ENCODE data around the gene PSMD12.
"Not testable (repeated sequence)": the region's sequence is repeated elsewhere in the genome, so short reads cannot be mapped to it uniquely, and the experiment has no call there.

Gene PSMD12

DNA sequence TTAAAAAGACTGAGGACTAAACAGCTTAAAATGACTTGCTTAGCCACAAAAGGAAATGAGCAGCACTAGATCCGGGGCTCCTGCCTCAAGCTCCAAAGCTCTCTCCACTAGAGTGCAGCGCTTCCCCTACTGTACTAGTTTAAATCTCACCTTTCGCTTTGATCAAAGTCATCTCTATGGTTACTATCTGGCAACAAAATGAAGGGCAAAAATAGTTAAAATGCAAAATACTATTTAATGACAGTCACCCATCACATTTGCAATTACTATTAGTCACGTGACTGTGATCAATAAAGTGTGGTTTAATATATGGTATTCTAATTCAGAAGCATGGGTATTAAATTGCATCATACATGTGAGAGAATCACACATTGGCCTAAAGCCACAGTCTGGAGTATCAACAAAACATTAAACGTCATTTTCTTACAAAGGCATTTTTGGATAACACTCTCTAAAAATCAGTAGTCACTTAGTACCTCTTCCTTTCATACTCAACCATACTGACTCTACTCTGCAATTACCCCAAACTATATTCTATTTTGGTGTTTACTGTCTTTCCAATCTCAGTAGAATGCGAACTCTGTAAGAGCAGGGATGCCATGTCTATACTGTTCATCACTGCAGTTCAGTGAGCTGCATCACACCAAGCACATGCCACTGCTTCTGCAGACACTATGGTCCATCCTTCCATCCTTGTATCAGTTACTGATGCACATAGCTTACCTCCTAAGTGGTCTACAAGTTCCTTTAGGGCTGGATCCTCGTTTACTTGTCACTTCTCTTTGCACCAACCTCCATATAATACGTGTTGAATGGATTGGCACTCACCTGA lies 6.2 kb downstream of the PSMD12 start:
- in situ Hi-C loops (cut with HindIII; ENCODE audit: low sequenced_read_pairs) = no loop called here

DNA sequence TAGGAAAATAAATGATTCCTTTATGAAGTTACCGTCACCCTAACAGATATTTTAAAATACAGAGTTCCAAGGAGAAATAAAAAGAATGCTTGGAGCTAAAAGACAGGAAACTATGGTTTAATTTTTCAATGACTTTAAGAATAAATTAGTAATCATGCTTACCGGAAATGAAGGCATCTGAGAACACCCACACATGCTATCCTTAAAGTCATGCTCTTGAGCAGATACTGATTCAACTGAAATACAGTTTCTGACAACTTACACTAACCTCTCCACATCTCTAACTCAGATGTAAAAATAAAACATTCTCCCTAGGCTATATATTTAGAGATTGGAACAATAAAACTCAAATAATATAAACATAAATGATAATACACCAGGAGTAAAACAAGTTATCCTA lies 7.8 kb downstream of the PSMD12 start:
- in situ Hi-C loops (cut with HindIII; ENCODE audit: low sequenced_read_pairs) = no loop called here

DNA sequence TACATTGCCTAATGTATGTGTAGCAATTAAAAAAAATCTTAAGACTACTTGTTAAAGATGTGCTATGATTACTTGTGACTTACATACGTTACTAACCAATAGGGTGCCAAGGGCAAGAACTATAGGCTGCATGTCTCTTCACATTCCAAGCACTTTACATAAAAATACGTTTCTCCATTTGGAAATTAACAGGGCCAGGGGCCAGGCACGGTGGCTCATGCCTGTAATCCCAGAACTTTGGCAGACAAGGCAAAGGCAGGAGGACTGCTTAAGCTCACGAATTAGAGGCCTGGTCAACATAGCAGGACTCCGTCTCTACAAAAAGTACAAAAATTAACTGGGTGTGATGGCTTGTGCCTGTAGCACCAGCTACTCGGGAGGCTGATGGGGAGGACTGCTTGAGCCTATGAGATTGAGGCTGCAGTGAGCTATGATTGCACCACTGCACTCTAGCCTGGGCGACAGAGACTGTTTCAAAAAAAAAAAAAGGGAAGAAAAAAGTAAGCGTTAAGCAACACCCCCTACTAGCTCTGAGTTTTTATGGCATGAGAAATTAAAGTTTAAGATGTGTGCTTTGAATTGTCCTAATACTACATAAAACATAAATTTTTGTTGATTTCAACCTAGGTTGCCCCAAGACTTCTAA lies 12.3 kb downstream of the PSMD12 start:
- in situ Hi-C loops (cut with HindIII; ENCODE audit: low sequenced_read_pairs) = no loop called here

DNA sequence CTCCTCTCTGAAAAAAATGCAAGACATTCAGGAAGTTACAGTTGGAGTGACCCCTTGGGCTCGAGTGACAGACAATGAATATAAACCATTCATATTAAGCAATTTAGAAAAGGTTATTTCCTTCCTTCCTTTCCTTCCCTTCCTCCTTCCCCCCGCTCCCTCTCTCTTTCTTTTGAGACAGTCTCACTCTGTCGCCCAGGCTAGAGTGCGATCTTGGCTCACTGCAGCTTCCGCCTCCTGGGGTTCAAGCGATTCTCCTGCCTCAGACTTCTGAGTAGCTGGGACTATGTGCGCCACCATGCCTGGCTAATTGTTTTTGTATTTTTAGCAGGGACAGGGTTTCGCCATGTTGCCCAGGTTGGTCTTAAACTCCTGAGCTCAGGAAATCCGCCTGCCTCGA lies 13.2 kb downstream of the PSMD12 start:
- in situ Hi-C loops (cut with HindIII; ENCODE audit: low sequenced_read_pairs) = no loop called here

DNA sequence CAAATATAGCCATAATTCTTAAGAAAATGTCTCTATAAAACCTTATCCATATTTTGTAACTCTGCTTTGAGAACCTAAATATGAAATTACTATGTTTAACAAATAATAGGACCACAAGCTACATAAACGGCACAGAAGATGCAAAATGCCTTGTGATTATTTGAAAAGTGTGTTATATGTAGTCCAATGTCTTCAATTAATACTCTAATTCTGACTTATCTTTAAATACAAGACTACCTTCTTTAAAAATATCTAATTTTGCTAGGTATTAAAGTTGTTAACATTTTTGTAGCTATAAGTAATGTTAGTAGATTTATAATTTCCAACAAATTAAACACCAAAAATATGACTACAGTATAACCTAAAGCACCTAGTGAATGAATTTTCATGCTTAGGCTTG lies 17.0 kb downstream of the PSMD12 start:
- in situ Hi-C loops (cut with HindIII; ENCODE audit: low sequenced_read_pairs) = no loop called here

DNA sequence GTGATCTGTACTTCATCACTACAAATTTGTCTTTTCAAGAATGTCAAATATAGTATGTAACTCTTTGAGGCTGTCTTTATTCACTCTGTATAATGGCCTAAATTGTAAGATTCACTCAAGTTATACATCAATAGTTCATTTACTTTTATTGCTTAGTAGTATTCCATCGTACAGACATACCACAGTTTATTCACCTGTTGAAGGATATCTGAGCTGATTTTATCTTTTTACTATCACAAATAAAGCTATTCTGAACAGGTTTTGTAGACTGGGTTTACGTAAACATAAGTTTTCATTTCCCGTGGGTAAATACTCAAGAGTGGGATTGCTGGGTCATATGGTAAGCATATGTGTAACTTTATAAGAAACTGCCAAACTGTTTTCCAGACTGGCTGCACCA lies 18.6 kb downstream of the PSMD12 start:
- in situ Hi-C loops (cut with HindIII; ENCODE audit: low sequenced_read_pairs) = no loop called here

DNA sequence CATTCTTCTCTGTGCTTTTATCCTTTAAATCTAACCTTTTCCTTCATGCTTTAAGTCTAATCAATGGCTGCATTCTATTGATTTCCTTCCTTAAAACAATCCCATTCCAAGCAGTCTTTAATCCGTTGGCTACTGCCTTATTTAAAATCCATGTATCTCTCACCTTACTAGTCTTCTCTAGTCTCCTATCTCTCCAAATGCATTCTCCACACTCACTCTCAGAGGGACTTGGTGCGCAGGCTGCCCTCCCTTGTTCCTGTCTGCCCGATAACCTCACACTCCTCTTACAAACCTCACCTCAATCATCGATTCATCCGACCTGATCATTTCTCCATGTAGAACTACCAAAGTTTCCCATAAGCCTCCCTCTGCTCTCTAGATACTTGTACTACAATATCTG lies 23.1 kb downstream of the PSMD12 start:
- in situ Hi-C loops (cut with HindIII; ENCODE audit: low sequenced_read_pairs) = no loop called here

DNA sequence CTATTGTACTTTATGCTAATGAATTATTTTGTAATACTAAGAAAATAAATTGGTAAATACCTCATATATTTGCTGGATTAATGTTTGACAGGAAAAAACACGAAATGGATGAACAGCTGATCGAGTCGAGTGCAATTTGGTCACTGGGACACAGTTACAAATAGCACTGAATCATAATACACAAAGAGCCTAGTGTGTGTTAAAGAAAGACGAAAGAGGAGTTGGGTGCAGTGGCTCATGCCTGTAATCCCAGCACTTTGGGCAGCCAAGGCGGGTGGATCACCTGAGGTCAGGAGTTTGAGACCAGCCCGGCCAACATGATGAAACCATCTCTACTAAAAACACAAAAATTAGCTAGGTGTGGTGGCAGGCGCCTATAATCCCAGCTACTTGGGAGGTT lies 28.0 kb downstream of the PSMD12 start:
- in situ Hi-C loops (cut with HindIII; ENCODE audit: low sequenced_read_pairs) = not testable (repeated sequence)

DNA sequence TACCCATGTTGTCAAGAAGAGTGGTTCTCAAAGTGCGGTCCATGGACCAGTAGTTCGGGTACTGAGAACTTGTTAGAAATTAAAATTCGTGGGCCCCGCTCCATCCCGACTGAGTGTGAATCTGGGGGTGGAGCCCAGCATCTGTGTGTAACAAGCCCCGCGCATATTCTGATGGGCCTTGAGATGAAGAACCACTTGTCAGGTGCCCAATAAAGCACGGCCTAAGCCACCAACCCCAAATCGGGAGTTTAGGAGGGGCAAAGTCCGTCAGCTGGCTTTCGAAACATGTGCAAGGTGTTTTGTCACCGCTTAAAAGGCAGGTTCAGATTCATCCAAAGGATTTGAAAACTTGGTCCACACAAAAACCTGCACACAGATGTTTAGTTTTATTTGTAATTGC lies 29.5 kb downstream of the PSMD12 start:
- in situ Hi-C loops (cut with HindIII; ENCODE audit: low sequenced_read_pairs) = no loop called here

DNA sequence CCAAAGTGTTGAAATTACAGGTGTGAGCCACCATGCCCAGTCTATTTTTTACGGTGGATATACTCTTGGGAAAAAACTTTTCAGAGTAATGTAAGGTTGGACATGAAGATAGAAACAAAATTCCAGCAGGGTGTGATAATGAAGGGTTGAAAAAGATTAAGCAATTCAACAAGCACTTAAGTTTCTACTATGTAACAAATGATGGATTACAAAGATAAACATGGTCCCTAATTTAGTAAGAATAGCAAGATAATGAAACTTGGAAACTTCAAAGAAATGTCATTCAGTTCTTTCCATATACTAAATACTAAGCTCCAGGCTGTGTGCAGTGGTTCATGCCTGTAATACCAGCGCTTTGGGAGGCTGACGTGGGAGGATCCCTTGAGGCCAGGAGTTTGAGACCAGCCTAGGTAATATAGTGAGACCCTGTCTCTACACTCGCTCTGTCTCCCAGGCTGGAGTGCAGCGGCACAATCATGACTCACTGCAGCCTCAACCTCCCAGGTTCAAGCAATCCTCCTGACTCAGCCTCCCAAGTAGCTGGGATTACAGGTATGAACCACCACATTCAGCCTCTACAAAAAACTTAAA lies 31.0 kb downstream of the PSMD12 start:
- in situ Hi-C loops (cut with HindIII; ENCODE audit: low sequenced_read_pairs) = no loop called here

DNA sequence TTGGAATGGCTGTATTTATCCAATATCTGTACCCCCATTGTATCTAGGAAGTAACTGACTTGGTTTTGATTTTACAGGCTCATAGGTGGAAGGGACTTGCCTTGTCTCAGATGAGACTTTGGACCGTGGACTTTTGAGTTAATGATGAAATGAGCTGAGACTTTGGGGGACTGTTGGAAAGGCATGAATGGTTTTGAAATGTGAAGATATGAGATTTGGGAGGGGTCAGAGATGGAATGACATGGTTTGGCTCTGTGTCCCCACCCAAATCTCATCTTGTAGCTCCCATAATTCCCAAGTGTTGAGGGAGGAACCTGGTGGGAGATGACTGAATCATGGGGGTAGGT lies 34.2 kb downstream of the PSMD12 start:
- in situ Hi-C loops (cut with HindIII; ENCODE audit: low sequenced_read_pairs) = not testable (repeated sequence)

DNA sequence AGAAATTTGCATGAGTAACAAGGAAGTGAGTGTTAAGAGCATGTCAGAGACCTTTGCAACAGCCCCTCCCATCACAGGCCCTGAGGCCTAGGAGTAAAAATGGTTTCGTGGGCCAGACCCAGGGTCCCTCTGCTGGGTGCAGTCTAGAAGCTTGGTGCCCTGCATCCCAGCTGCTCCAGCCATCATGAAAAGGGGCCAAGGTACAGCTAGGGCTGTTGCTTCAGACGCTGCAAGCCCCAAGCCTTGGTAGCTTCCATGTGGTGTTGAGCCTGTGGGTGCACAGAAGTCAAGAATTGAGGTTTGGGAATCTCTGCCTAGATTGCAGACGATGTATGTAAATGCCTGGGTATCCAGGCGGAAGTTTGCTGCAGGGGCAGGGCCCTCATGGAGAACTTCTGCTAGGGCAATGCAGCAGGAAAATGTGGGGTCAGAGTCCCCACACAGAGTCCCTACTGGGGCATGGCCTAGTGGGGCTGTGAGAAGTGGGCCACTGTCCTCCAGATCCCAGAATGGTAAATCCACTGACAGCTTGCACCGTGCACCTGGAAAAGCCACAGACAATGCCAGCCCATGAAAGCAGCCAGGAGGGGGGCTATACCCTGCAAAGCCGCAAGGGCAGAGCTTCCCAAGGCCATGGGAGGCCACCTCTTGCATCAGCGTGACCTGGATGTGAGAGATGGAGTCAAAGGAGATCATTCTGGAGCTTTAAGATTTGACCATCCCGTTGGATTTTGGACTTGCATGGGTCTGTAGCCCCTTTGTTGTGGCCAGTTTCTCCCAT lies 34.8 kb downstream of the PSMD12 start:
- in situ Hi-C loops (cut with HindIII; ENCODE audit: low sequenced_read_pairs) = not testable (repeated sequence)

DNA sequence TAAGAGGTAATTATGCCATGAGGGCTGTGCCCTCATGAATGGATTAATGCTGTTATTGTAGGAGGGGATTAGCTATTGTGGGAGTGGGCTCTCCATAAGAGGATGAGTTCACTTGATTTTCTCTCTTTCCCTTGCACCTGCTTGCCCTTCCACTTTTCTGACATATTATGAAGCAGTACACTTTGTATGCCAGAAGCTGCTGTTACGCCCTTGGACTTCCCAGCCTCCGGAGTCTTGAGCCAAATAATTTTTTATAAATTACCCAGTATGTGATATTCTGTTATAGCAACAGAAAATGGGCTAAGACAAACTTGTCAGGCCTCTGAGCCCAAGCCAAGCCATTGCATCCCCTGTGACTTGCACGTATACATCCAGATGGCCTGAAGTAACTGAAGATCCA lies 38.4 kb downstream of the PSMD12 start:
- in situ Hi-C loops (cut with HindIII; ENCODE audit: low sequenced_read_pairs) = no loop called here

DNA sequence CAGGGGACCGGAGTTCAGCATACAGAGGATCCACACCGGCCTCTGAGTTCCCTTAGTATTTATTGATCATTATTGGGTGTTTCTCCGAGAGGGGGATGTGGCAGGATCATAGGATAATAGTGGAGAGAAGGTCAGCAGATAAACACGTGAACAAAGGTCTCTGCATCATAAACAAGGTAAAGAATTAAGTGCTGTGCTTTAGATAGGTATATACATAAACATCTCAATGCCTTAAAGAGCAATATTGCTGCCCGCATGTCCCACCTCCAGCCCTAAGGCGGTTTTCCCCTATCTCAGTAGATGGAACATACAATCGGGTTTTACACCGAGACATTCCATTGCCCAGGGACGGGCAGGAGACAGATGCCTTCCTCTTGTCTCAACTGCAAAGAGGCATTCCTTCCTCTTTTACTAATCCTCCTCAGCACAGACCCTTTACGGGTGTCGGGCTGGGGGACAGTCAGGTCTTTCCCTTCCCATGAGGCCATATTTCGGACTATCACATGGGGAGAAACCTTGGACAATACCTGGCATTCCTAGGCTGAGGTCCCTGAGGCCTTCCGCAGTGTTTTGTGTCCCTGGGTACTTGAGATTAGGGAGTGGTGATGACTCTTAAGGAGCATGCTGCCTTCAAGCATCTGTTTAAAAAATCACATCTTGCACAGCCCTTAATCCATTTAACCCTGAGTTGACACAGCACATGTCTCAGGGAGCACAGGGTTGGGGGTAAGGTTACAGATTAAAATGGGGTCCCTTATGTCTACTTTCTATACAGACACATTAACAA lies 39.2 kb downstream of the PSMD12 start:
- in situ Hi-C loops (cut with HindIII; ENCODE audit: low sequenced_read_pairs) = not testable (repeated sequence)

DNA sequence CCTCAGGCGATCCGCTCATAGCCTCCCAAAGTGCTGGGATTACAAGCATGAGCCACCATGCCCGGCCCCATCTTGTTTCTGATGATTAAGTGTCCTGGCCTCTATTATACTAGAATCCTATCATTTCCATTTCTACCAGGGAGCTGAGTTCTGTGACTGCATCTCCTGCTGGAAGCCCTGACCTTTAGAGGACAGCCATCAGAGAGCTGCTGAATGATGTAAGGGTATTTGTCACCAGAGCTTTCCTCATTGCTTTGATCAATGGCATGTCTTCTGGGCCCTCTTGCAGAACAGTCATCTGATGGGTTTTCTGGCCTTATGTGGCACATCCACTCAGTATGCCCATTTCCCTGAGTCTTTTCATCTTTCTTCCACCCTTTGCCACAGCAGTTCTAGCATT lies 39.9 kb downstream of the PSMD12 start:
- in situ Hi-C loops (cut with HindIII; ENCODE audit: low sequenced_read_pairs) = no loop called here

DNA sequence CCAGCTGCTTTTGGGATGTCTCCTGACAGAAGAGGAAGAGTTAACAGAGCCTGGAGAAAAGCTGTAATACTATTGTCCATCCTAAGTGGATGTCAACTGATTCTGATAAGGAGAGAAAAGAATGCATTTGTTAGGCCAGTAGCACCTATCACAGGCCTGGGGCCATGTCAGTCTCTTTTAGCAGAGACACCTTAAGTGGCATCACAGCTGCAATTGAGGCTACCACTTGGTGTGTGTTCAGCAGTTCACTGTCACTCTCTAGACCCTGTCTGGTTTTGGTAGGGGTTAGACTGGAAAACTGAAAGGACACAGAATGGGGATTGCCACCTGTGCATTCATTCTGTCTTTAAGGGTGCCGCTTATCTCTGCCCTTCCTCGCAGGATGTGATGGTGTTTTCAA lies 42.0 kb downstream of the PSMD12 start:
- in situ Hi-C loops (cut with HindIII; ENCODE audit: low sequenced_read_pairs) = no loop called here

DNA sequence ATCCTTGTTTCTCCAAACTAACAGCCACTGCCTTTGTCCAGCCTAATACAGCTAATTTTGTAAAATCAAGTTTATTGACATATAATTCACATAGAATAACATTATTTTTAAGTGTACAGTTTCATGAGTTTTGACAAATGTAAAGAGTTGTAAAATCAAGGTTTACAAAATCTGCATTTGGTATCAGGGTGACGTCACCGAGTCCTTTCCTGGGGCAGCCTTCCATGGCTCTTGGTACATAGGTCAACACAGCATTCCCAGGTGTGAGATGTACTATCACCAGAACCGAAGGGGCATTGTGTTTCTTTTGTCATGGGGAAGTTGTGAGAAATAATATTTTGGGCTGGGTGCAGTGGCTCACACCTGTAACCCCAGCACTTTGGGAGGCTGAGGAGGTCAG lies 42.9 kb downstream of the PSMD12 start:
- in situ Hi-C loops (cut with HindIII; ENCODE audit: low sequenced_read_pairs) = no loop called here

DNA sequence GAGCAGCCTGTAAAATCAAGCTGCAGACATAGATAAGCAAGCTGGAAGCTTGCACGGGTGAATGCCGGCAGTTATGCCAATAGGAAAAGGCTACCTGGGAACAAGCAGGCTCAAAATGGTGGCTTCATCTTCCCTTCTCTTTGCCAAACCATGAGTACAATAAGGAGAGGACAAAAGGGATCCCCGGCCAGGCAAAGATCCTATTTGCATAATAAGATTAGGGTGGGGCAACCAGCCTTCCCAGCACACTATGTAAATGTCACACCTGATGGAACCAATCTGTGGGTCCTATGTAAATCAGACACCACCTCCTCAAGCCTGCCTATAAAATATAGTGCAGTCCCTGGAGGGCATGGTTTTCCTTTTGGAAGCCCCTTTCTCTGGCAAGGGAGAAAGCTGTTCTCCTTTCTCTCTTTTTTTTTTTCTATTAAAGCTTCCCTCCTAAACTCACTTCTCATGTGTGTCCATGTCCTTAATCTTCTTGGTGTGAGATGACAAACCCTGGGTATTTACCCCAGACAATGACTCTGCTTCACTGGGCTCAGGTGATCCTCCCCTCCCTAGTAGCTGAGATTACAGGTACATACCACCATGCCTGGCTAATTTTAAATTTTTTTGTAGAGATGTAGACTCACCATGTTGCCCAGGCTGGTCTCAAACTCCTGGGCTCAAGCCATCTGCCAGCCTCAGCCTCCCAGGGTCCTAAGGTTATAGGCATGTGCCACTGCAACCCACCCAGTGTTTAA lies 44.2 kb downstream of the PSMD12 start:
- in situ Hi-C loops (cut with HindIII; ENCODE audit: low sequenced_read_pairs) = no loop called here

DNA sequence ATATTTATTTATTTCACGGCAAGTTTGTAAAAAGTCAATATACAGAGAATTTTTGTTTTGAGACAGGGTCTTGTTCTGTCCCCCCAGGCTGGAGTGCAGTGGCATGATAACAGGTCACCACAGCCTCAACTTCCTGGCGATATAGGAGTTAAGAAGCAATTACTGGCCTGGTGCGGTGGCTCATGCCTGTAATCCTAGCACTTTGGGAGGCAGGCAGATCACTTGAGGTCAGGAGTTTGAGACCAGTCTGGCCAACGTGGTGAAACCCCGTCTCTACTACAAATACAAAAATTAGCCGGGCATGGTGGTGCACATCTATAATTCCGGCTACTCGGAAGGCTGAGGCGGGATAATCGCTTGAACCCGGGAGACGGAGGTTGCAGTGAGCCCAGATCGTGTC lies 44.9 kb downstream of the PSMD12 start:
- in situ Hi-C loops (cut with HindIII; ENCODE audit: low sequenced_read_pairs) = not testable (repeated sequence)

DNA sequence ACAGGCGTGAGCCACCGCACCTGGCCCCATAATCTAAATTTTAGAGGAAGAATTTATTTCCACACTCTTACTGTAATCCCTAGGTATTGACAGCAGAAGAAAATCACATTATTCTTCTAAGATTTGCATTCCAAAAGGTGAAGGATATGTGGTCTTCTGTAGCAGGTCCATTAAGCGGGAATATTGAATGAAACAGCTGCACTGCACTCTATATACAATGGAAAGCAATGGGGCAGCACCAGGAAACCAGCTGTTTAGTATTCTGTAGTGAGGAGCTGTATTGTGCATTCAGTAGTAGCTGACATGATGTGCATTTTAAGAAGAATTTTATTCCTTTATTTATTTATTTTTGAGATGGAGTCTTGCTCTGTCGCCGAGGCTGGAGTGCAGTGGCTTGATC lies 49.6 kb downstream of the PSMD12 start:
- in situ Hi-C loops (cut with HindIII; ENCODE audit: low sequenced_read_pairs) = no loop called here
